Hindlimb muscle (tissue), 1 donor: Measurements from ENCODE around the gene PCDH9. TPM values are rescaled to one million over a fixed set of nuclear protein-coding genes. Genes with fewer than 3 reads are reported as not detected.

Experiments used
- DNase-seq: peaks from one replicate; pipeline ENCODE4 v3.0.0-alpha.2; 2013
- polyA plus RNA-seq: library from polyadenylated mRNA; unstranded; fragments of 120-200 nt; gene quantifications from one replicate; pipeline ENCODE4 v1.2.1, GENCODE V29; 2013; ENCODE audit not compliant: insufficient read length

The PCDH9 gene
- polyA plus RNA-seq, 1 donor, result 2.0 TPM

DNA sequence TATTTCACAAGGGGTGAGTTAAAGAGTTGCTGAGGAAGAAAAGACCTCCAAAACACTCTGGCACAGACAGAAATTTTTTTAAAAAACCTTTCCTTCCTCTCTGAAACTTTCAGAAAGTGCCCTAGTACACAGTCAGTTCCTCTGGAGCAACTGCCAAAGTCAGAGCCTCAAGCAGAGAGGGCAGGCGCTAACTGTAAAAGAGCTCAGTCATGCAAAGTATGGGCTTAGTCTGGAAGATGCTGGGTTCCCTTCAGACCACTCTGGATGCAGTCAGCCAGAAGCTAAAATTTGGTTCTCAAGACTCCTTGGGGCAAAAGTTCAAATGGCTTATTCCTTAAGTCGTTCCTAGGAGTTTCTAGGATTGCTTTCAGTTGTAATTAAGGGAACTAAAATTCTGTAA, 671.6 kb downstream of the PCDH9 start:
- DNase-seq, result no peak

DNA sequence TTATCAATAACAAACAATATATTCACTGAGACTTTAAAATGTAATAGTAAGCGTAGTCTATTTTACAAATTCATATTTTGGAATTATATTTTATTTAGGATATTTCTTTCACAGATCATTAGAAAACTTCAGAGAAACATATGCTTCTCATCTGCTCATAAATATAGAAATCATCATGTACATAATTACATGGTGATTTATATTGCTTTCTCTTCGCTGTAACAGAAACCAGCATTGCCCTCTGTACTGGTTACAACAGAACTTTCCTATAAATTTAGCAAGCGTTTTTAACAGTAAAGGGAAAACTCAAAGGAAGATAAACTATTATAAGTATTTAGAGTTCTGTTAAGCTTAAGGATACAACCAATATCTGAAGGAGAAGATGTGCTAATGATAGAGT, 672.8 kb downstream of the PCDH9 start:
- DNase-seq, result no peak

DNA sequence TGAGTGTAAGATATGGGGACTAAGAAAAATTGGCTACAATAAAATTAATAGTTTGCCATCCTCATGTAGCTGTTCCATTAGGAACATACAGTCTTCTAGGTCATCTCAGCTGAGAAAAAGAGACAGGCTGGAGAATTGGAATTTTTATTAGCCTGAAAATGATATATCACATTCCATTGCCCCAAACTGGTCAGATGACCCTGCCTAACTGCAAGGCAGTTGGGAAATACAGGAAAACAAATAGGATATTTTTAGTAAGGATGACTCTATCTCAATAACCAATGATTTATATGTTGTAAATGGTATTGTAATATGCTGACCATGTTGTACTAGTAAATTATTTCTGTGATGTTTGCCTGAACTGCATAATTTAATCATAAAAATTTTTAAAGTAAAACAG, 673.8 kb downstream of the PCDH9 start:
- no peak for DNase-seq

DNA sequence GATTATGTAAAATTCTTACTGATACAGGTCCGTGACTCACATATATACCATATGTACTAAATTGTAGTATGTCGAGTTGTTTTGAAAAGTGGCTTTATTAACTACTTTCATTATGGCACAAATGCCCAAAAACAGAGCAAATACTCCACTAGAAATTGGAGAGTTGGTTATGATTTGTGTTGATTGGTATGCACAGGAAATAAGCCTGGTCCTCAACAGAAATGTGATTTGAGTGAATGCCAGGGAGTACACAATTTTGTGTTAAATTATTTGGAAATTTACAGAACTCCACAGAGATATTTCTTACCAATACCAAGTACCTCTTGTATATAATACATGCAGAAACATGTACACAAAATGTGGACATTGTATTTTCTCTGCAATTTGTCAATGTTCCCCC, 676.7 kb downstream of the PCDH9 start:
- no peak for DNase-seq

GRCh38 chr13:66551128-66551527, 679.0 kb downstream of the PCDH9 start:
- no peak for DNase-seq

DNA sequence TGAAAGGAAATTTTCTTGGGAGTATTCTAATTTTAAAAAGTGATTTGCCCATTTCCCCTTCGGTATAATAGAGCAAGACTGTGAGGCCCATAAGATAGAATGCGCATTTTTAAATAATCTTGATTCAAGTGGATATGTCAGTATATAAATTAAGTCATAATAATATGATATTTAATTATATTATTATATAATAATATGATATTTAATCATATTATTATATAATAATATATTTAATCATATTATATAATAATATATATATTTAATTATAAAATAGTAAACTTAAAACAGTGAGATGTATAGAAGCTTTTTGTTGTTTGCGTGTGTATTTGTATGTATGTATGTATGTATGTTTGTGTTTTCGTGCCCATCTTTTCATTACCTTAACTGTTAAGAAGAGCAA, 682.5 kb downstream of the PCDH9 start:
- DNase-seq, result no peak

DNA sequence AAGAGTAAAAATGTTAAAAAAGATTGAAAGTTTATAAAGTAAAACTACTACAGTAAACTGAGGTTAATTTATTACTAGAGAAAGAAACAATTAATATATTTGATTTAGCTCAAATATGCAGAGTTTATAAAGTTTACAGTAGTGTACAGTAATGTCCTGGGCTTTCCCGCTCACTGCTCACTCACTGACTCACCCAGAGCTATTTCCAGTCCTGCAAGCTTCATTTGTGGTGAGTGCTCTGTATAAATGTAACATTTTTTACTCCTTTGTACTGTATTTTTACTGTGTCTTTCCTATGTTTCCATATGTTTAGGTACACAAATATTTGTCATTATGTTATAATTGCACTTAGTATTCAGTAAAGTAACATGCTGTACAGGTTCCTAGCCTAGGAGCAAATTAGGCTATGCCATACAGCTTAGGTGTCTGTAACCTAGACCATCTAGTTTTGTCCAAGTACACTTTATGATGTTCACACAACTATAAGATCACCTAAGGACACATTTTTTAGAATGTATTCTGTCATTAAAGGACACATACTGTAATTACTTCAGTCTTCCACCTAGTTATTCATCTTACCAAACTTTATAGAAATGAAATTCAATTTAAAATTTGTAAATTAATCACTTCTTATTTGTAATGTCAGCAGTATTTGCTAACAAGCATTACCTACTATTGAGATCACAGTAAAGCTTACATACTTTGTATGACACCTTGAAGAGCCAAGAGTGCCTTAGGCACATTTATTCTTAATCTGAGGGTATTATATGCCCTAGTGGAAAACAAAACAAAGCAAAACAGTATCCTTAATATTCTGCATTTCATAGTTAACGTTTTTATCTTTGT, 683.4 kb downstream of the PCDH9 start:
- DNase-seq, result no peak

DNA sequence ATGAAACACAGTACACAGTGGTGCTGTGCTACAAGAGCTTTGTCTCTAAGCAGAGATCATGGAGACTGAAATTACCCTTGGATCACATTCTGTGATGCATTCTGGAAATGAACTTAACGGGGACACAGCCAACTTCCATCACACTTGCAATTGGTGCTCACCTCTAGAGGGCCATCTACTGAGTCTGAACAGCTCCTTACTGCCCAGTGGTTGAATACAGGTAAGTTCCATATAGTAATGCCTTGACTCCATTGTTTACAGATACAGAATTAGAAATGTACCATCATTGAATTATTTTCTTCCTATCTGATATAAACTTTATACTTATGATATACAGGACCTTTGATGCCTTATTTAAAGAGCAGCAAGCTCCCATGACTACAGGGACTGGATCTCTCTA, 686.4 kb downstream of the PCDH9 start:
- DNase-seq, result no peak

GRCh38 chr13:66537417-66537816, 692.7 kb downstream of the PCDH9 start:
- no peak for DNase-seq

DNA sequence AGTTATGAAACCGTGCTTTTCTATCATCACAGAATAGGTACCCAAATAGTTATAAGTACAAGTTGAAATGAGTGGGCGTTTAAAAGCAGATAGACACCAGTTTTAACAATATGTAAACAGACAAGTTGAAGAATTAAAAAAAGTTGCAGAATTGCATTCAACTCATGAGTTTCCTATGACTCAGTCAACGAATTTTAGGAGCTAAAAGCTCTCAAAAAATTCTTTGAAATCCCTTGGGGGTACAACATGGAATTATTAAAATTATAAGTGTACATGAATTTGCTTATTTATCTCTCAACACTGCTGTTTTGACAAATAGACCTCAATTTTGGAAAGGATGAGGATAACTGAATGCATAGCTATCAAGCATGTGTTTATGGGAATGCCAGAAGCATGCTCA, 693.4 kb downstream of the PCDH9 start:
- DNase-seq, result no peak

- no peak for DNase-seq
Observed at GRCh38 chr13:66534561-66534960, 695.6 kb downstream of the PCDH9 start.

DNA sequence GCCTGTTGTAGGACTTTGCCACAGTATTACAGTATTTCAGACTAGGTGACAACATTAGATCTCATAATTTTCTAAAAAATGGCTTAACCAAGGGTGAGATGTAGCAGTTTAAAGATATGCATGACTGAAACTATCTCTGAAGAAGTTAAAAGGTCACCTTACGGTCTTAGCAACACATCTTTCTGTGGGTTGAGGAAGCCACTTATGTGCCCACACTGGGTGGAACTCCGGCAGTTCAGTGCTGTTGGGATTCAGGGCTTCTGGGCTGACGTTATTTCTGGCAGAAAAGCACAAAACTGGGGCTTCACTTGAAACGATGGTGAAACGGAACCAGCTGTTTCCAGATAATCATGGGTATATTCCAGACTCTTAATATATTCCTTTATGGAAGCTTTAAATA, 697.3 kb downstream of the PCDH9 start:
- DNase-seq, result no peak

- DNase-seq, result no peak
Observed at GRCh38 chr13:66532146-66532545, 698.0 kb downstream of the PCDH9 start.

DNA sequence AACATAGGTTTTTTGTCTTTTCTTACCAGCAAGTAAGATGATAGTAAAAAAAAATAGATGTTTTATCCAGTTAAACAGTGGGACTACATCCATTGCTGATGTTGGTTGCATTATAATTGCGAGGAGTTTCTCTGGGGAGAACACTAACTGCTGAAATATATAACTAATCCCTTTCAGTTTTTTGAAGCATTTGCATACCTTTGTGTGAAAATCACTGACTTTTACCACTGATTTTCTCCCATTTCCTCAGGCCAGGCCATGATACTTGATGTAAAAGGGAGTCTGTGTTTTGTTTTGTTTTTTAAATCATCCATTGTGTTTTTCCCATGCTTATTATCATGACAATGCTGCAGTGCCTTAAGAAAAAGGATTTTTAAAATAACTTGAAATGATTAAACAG, 699.5 kb downstream of the PCDH9 start:
- DNase-seq, result no peak

DNA sequence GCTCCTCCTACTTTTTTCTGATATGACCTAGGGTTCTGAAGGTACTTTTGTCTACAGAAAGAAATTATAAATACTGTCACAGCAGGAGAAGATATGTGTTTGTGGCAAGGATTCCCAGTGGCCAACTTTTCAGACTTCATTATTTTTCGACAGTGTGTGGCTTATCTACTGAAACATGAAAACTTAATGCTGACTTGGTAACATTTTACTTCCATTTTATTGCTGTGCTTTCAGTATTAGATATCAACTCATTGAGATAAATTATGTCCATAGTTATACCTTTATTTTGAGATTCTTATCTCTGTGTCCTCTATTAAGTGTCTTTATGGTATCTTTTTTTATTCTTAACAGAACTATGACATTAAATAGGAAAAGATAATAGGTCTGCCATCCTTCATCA, 700.0 kb downstream of the PCDH9 start:
- no peak for DNase-seq

GRCh38 chr13:66528944-66529576, 701.1 kb downstream of the PCDH9 start:
- no peak for DNase-seq

GRCh38 chr13:66528180-66528579, 702.0 kb downstream of the PCDH9 start:
- peak; percentile 1 for DNase-seq

DNA sequence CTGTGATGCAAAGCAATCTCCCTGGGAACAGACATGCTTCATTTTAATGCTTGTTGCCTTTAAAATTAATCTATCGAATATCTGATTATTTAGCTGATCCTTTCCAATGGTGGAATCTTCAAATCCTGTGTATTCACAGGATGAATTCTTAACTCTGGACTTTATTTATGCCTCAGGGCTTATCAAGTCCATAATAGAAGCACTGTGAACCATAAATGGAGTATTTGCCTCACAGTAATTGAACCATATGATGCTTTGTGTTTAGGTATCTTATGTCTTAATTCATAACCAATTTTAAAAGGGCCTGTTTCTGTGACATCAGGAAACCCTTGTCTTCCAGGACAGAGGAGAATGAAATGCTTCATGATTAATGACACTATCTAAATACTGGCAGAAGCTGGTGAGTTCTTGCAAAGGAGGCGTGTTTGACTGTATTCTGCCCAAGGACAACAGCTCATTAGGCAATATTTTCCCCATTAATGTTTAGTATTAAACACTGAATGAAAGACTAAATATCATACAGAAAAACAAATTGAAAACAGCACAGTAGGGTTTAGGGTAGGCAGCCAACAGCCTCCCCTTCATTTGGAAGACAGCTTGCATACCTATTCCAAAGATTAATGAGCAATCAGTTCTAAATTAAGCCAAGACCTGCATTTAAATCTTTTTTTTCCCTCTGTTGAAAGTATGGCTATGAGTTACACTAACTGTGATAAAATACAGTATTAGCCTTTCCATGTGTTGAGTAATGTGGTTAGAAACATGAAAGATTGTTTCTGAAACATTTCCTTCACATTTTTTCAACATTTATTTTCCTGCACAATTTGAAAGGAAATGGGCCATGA, 709.4 kb downstream of the PCDH9 start:
- DNase-seq, result no peak

DNA sequence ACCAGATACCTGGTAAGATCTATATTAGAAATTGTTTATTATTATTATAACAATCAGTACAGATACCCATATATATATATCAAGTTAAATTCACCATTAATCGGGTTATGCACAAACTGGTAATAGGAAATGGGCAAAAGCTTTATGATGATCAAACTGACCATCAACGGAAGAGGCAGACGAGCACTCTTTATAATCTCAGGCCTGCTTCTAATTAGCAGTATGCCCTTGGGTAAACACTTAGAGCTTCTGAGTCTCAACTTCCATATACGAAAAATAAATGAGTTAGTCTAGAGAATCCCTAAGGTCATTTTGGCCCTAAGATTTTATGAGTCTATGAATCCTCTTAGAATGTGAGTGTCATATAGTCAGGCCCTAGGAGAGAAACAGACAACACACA, 710.9 kb downstream of the PCDH9 start:
- DNase-seq, result no peak

- no peak for DNase-seq
Observed at GRCh38 chr13:66518068-66518467, 712.1 kb downstream of the PCDH9 start.

DNA sequence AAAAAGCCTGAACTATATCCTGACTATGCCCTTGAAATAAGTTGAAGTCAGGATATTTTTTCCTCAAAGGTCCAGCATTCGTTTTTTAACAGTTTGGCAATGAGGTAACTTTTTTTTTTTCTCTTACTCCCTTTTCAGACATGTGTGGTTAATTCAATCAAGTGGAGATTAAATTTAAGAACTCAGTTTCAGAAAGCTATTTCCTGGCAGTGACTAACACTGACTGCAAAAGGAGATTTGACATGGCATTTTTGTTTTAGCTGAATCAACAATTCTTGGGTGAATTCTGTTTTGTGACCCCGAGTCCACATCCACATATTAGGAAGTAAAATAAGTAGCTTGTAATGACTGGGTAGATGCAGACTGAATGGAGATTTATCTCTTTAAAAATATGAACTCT, 716.4 kb downstream of the PCDH9 start:
- no peak for DNase-seq

- DNase-seq, result no peak
Observed at GRCh38 chr13:66509175-66509574, 721.0 kb downstream of the PCDH9 start.

- no peak for DNase-seq
Observed at GRCh38 chr13:66508153-66508909, 721.8 kb downstream of the PCDH9 start.
